Activated B cell treated with CpG ODN at 0.5 μM for 24 hours (primary cell): ENCODE results near the gene FHIP1B. TPM values are rescaled to one million over a fixed set of nuclear protein-coding genes. Genes with fewer than 3 reads are reported as not detected.
A peak's percentile ranks its signal among the peaks of the same experiment; 100 is the strongest.
"Not testable (repeated sequence)": the region's sequence is repeated elsewhere in the genome, so short reads cannot be mapped to it uniquely, and the experiment has no call there.

ENCODE experiments used
- ATAC-seq: fragments of 200-7000 bp; cut with Tn5 transposase; one replicate; pipeline ENCODE4 v1.10.0; 2021; ENCODE audit warnings: low read depth, mild to moderate bottlenecking, moderate library complexity
- CTCF ChIA-PET: fragments of 350-600 bp; sonication (Branson Sonifier 250); formaldehyde crosslinking; loops from one replicate; lab custom pipeline; 2021; ENCODE audit warnings: antibody characterized with exemption; lab: Charles Lee
- POLR2A ChIA-PET: fragments of 350-600 bp; sonication (Branson Sonifier 250); formaldehyde crosslinking; loops from one replicate; lab custom pipeline; 2021; ENCODE audit warnings: antibody characterized with exemption; lab: Charles Lee
- DNase-seq: peaks from one replicate; pipeline ENCODE4 v3.0.0; 2022
- H3K27ac Mint-ChIP-seq: one replicate; pipeline ENCODE4 v1.8.0; 2020; ENCODE audit warnings: mixed read lengths
- H3K27me3 Mint-ChIP-seq: one replicate; pipeline ENCODE4 v1.8.0; 2021; ENCODE audit warnings: mixed read lengths
- H3K36me3 Mint-ChIP-seq: one replicate; pipeline ENCODE4 v1.8.0; 2021; ENCODE audit warnings: low read depth, mixed read lengths
- H3K4me1 Mint-ChIP-seq: one replicate; pipeline ENCODE4 v1.8.0; 2021; ENCODE audit warnings: mixed read lengths
- H3K4me3 Mint-ChIP-seq: one replicate; pipeline ENCODE4 v1.8.0; 2020; ENCODE audit warnings: mild to moderate bottlenecking, mixed read lengths
- H3K9me3 Mint-ChIP-seq: one replicate; pipeline ENCODE4 v1.8.0; 2020; ENCODE audit warnings: mixed read lengths
- CTCF ChIP-seq: fragments of 200-600 bp; IDR thresholded peaks from one replicate; pipeline ENCODE4 v1.8.0; 2022; ENCODE audit warnings: antibody characterized with exemption, mild to moderate bottlenecking
- intact Hi-C: fragments of 100-400 bp; cut with micrococcal nuclease; formaldehyde crosslinking; loops from one replicate; pipeline ENCODE4 v1.15.1; 2024
- total RNA-seq: library from RNA; stranded (reverse); gene quantifications from 2 replicates; pipeline ENCODE4 v1.2.3, GENCODE V29; 2022

FHIP1B gene
- total RNA-seq, result 27.7 and 32.8 TPM in 2 replicates

- ATAC-seq (peak; percentile 93), DNase-seq (peak; percentile 95)
- CTCF ChIA-PET, result no interaction called here
- H3K4me1 Mint-ChIP-seq, result peaks cover 32% of the 10 kb centered on the region
- peak within 1 kb of the TSS; percentile 99 for H3K4me3 Mint-ChIP-seq
- H3K36me3 Mint-ChIP-seq, result peaks cover 8% of the 10 kb centered on the region
- no peak for TF ChIP-seq CTCF
- POLR2A ChIA-PET, result interaction anchor here (0.6 to 2.1 kb wide), 4 partner anchors 10 to 1753 kb away, joined by 3 to 9 read pairs (median 4); partner anchors contain the start of genes EIF3F and SMPD1
- H3K27ac Mint-ChIP-seq, result peak within 1 kb of the TSS; percentile 92
- H3K27me3 Mint-ChIP-seq, result peaks cover 3% of the 10 kb centered on the region
- intact Hi-C loops, result loop anchor here (1.0 to 10.0 kb wide), 9 partner anchors 156 to 1626 kb away; partner anchors contain the start of genes ARFIP2, ILK, MRPL17 and RRP8
- H3K9me3 Mint-ChIP-seq, result no peaks in the 10 kb centered on the region
These were observed at the start of gene FHIP1B for GRCh38 chr11:6234387-6235107. TSS of gene FHIP1B (minus strand) at chr11:6234636. CDS start at chr11:6224516, 10,120 bp downstream.

DNA sequence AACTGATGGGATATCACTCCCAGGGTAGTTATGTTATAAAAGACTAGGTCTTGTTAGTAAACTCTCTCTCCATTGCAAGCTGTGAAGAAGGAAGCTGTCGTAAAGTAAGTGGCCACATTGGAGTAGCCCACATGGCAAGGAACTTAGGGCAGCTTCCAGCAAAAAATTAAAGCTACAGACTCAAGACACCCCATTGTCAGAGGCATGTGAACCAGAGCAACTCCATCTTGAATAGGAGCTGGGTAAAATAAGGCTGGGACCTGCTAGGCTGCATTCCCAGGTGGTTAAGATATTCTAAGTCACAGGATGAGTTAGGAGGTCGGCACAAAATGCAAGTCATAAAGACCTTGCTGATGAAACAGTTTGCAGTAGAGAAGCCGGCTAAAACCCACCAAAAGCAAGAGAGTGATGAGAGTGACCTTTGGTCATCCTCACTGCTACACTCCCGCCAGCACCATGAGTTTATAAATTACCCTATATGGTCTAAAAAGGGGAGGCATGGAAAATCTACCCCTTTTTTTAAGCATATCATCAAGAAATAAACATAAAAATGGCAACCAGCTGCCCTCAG is 49.1 kb upstream of the FHIP1B start:
- no peaks in the 10 kb centered on the region for H3K9me3 Mint-ChIP-seq
- peaks cover 25% of the 10 kb centered on the region for H3K27me3 Mint-ChIP-seq
- H3K27ac Mint-ChIP-seq, result no peak overlapping the region
- ATAC-seq (no peak), DNase-seq (no peak)
- H3K4me1 Mint-ChIP-seq, result no peaks in the 10 kb centered on the region
- no peak overlapping the region for H3K4me3 Mint-ChIP-seq
- ChIA-PET POLR2A (no interaction called here), CTCF (no interaction called here)
- intact Hi-C loops, result no loop called here
- no peaks in the 10 kb centered on the region for H3K36me3 Mint-ChIP-seq
- TF ChIP-seq CTCF, result no peak

DNA sequence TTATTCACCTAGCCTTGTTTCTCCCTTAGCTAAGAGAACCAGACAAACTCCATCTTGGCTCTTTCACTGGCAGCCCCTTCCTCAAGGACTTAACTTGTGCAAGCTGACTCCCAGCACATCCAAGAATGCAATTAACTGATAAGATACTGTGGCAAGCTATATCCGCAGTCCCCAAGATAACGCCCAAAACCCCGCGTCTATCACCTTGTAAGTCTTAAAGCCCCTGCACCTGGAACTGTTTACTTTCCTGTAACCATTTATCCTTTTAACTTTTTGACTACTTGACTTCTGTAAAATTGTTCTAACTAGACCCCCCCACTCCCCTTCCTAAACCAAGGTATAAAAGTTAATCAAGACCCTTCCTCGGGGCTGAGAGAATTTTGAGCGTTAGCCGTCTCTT is 46.4 kb upstream of the FHIP1B start:
- H3K27ac Mint-ChIP-seq, H3K36me3 Mint-ChIP-seq, ATAC-seq, intact Hi-C loops, POLR2A ChIA-PET, H3K4me3 Mint-ChIP-seq, H3K4me1 Mint-ChIP-seq, DNase-seq, CTCF ChIA-PET, H3K9me3 Mint-ChIP-seq: not testable (repeated sequence)
- peaks cover 29% of the 10 kb centered on the region for H3K27me3 Mint-ChIP-seq

DNA sequence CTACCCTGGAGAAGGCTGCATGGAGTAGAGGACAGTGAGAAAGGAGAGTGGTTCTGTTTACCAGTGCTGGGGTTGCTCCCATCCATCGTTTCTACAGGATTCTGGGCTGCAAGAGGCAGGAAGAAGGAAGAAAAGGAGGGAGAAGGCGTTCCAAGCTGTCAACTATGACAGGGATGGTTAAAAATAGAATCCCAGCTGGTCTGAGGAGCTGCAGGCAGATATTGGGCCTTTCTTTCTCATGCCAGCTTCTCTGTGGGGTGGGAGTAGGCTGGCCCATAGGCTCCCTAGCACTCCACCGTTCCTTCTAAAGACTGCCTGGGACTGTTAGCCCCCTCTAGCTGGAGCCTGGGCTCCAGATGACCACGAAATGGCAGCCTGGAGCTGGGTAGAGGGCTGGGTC is 38.8 kb upstream of the FHIP1B start:
- no peaks in the 10 kb centered on the region for H3K4me1 Mint-ChIP-seq
- CTCF ChIA-PET, result no interaction called here
- DNase-seq (no peak), ATAC-seq (no peak)
- H3K27me3 Mint-ChIP-seq, result peaks cover 46% of the 10 kb centered on the region
- H3K9me3 Mint-ChIP-seq, result peaks cover 5% of the 10 kb centered on the region
- intact Hi-C loops, result no loop called here
- no peak overlapping the region for H3K4me3 Mint-ChIP-seq
- no peak overlapping the region for H3K27ac Mint-ChIP-seq
- TF ChIP-seq CTCF, result no peak
- POLR2A ChIA-PET, result no interaction called here
- H3K36me3 Mint-ChIP-seq, result no peaks in the 10 kb centered on the region

DNA sequence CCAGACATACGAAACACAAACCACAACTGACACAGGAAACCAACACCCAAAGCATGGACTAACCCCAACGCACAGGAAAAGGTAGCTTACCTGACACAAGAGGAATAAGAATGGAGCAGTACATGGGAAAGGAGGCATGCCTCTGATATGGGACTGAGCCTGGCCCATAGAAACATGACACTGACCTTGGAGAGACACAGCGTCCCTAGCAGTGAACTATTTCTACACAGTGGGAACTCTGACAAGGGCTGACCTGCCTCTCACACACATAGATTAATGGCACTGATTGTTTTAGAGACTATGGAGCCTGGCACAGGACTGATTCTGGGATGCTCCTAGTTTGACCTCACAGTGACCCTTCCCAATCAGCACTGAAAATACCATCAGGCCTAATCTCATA is 37.2 kb upstream of the FHIP1B start:
- no peak for DNase-seq
- ATAC-seq, result no peak
- Mint-ChIP-seq H3K27me3 (peaks cover 45% of the 10 kb centered on the region), H3K4me1 (no peaks in the 10 kb centered on the region), H3K9me3 (peaks cover 4% of the 10 kb centered on the region), H3K27ac (no peak overlapping the region), H3K4me3 (no peak overlapping the region), H3K36me3 (no peaks in the 10 kb centered on the region)
- intact Hi-C loops, result no loop called here
- CTCF ChIA-PET, result no interaction called here
- TF ChIP-seq CTCF, result no peak
- POLR2A ChIA-PET, result no interaction called here
